Measurements from ENCODE around the gene TRRAP. TPM values are rescaled to one million over a fixed set of nuclear protein-coding genes. Genes with fewer than 3 reads are reported as not detected.
"Not testable (repeated sequence)": the region's sequence is repeated elsewhere in the genome, so short reads cannot be mapped to it uniquely, and the experiment has no call there.

Gene TRRAP
- total RNA-seq, 3 donors from 2014 or later = 47.0 to 48.7 (median 47.5) TPM

DNA sequence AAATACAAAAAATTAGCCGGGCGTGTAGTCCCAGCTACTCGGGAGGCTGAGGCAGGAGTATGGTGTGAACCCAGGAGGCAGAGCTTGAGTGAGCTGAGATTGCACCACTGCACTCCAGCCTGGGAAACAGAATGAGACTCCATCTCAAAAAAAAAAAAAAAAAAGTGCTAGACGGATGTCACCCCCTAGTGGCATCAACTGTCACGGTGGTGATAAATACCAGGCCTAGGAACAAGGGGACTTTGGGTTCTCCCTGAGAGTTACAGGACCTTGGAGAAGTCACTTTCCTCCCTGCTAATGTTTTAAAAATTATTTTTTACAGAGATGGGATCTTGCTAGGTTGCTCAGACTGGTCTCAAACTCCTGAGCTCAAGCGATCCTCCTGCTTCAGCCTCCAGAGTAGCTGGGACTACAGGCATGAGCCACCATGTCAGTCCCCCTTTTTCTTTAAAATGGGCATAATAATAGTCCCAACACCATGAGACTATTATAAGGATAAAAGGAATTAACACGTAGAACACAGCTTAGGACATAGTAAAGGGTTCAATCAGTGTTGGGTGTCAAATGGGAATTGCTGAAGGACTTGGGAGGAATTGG is 5.9 kb upstream of the TRRAP start:
- no peak for ATAC-seq
- peaks cover 7% of the 10 kb centered on the region for H3K4me1 Mint-ChIP-seq (ENCODE audit: low read depth)
- DNase-seq = no peak
- H3K36me3 Mint-ChIP-seq (ENCODE audit: insufficient read depth) = no peaks in the 10 kb centered on the region
- peaks cover 15% of the 10 kb centered on the region for H3K27me3 Mint-ChIP-seq (ENCODE audit: low read depth)
- no peak overlapping the region for H3K4me3 Mint-ChIP-seq
- H3K9me3 Mint-ChIP-seq = no peaks in the 10 kb centered on the region

DNA sequence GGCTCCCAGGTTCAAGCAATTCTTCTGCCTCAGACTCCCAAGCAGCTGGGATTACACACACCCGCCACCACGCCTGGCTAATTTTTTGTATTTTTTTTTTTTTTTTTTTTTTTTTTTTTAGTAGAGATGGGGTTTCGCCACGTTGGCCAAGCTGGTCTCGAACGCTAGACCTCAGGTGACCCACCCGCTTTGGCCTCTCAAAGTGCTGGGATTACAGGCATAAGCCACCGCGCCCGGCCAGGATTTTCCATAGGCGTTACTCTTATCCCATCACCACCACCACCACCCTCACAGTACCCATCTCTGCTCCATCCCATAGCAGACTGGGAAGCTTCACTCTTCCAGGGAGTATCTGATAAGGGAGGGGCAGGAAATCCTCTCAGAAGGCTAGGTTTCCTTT is 4.7 kb upstream of the TRRAP start:
- not testable (repeated sequence) for H3K9me3 Mint-ChIP-seq; H3K36me3 Mint-ChIP-seq (ENCODE audit: insufficient read depth); DNase-seq; H3K4me3 Mint-ChIP-seq; H3K4me1 Mint-ChIP-seq (ENCODE audit: low read depth); ATAC-seq
- H3K27me3 Mint-ChIP-seq (ENCODE audit: low read depth) = peaks cover 15% of the 10 kb centered on the region

DNA sequence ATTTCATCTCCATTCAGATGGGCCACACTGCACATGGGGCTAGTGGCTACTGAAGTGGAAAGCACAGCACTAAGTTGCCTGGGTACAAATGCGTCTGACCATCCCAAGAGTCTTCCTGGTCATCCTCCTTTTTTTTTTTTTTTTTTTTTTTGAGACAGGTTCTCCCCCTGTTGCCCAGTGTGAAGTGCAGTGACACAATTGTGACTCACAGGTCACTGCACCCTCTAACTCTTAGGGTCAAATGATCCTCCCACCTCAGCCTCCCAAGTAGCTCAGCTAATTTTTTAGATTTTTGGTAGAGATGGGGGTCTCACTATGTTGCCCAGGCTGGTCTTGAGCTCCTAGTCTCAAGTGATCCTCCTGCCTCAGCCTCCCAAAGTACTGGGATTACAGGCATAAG is 3.4 kb upstream of the TRRAP start:
- peaks cover 13% of the 10 kb centered on the region for H3K4me1 Mint-ChIP-seq (ENCODE audit: low read depth)
- H3K36me3 Mint-ChIP-seq (ENCODE audit: insufficient read depth) = no peaks in the 10 kb centered on the region
- DNase-seq (no peak), ATAC-seq (no peak)
- peaks cover 9% of the 10 kb centered on the region for H3K27me3 Mint-ChIP-seq (ENCODE audit: low read depth)
- H3K4me3 Mint-ChIP-seq = no peak overlapping the region
- no peaks in the 10 kb centered on the region for H3K9me3 Mint-ChIP-seq

DNA sequence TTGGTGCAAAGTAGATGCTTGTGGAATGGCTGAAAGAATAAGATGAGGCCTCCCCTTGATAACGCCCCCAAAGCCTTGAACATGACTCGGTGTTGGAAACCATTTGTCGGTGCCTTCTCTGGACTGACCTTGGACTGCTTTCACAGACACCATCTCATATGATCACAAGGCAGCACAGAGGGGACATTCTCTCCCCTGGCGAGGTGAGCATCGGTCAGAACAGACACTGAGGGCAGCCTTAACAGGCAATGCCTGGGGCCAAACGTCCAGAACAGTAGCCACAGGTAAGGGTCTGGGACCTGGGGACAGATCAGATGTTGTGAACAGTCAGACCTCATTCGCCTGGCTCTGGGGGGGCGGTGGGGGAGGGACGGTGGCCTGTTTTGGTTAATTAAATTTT is 2.8 kb upstream of the TRRAP start:
- Mint-ChIP-seq H3K9me3 (no peaks in the 10 kb centered on the region), H3K27me3 (ENCODE audit: low read depth) (peaks cover 7% of the 10 kb centered on the region), H3K4me1 (ENCODE audit: low read depth) (peaks cover 15% of the 10 kb centered on the region), H3K4me3 (no peak overlapping the region), H3K36me3 (ENCODE audit: insufficient read depth) (no peaks in the 10 kb centered on the region)
- DNase-seq = no peak
- ATAC-seq = no peak

DNA sequence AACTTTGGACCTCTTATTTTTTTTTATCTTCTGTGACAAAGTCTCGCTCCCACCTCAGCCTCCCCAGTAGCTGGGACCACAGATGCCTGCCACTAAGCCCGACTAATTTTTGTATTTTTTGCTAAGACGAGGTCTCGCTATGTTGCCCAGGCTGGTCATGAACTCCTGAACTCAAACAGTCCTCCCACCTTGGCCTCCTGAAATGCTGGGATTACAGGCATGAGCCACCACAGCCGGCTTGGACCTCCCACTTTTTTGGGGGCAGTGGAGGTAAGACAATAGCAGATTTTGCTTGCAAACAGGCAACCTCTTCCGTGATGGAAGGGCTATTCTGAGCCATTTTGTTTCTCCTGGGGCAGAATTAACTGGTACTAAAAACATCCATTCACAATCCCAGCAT is 1.2 kb upstream of the TRRAP start:
- Mint-ChIP-seq H3K4me1 (ENCODE audit: low read depth) (peaks cover 29% of the 10 kb centered on the region), H3K36me3 (ENCODE audit: insufficient read depth) (peaks cover 7% of the 10 kb centered on the region), H3K4me3 (peak overlapping the region; percentile 68), H3K27me3 (ENCODE audit: low read depth) (peaks cover 3% of the 10 kb centered on the region), H3K9me3 (no peaks in the 10 kb centered on the region)
- DNase-seq (no peak), ATAC-seq (no peak)

DNA sequence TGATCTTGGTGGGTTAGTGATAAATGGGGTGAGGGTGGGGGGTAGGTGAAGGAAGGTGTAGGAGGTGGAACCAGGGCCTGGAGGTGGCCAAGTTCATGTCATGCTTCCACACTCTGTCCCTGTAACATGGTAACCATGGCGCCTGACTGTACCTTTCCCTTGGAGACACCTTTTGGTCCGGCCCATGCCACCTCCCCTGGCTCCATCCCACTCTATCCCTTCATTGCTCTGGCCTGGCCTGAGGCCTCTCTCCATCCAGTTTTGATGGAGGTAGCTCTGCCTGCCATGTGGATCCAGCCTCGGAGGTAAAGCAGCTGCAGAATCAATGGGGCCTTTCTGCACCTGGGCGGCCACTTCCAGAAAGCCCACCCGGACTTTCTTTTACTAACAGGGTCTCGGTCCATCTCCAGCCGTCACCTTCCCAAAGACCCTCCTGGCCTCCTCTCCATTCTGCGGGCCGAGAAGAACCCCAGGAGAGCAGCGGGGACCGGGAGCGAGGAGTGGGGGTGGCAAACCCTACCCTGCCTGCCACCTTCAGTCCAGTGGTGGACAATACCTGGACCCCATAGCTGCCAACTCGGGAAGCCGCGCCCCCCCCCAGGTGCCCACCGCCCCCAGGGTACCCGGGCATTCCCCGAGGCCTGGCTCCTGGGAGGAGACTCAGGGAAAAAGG is 504 bp upstream of the TRRAP start:
- H3K4me1 Mint-ChIP-seq (ENCODE audit: low read depth) = peaks cover 34% of the 10 kb centered on the region
- ATAC-seq = no peak
- no peaks in the 10 kb centered on the region for H3K9me3 Mint-ChIP-seq
- no peak for DNase-seq
- peak overlapping the region; percentile 68 for H3K4me3 Mint-ChIP-seq
- peaks cover 8% of the 10 kb centered on the region for H3K36me3 Mint-ChIP-seq (ENCODE audit: insufficient read depth)
- H3K27me3 Mint-ChIP-seq (ENCODE audit: low read depth) = peaks cover 3% of the 10 kb centered on the region

DNA sequence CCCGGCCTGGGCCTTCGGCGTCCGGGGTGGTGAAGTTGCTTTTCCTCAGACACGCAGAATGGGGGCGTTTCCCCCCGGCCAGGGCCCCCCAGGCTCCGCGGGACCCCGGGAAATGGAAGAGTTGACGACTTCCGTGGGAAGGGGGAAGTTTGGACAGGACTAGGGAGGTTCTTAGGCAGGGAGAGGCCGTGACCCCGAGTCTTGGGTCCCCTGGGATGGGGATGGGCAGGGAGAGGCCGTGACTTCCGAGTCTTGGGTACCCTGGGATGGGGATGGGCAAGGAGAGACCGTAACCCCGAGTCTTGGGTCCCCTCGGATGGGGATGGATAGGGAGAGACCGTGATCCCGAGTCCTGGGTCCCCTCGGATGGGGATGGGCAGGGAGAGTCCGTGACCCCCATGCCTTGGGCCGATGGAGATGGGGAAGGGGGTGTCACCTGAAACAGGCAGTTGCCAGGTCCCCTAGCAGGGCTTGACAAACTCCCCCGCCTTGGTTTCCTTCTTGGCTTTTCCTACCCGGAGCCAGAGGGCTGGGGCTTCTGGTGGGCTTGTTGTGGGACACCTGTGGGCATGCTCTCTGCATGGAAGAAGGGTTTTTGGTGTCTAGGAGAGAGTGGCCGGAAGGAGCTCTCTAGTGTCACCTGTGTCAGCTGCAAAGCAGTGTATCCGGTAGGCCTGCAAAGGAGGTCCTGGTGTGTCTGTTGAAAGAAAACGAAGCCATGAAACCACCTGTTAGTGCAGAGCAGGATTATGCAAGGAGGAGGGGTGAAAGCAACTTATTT is 1.1 kb downstream of the TRRAP start:
- DNase-seq (peak; percentile 58), ATAC-seq (peak; percentile 71 to 72)
- Mint-ChIP-seq H3K36me3 (ENCODE audit: insufficient read depth) (peaks cover 21% of the 10 kb centered on the region), H3K27me3 (ENCODE audit: low read depth) (peaks cover 3% of the 10 kb centered on the region), H3K4me1 (ENCODE audit: low read depth) (peaks cover 39% of the 10 kb centered on the region), H3K9me3 (no peaks in the 10 kb centered on the region), H3K4me3 (peak overlapping the region; percentile 88)

DNA sequence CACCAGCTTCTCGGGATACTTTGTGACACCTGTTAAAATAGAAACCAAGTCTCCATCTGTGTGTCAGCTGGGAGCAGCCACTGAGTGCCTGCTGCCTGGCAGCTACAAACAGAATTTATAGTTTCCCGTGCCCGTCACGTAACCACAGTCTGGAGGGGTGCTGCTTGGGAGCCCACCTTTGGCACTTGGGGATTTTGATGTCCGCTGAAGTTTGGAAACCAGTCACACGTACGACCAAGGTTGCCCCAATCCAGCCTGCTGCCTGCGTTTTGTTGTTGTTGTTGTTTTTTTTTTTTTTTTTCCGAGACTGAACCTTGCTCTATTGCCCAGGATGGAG is 1.6 kb downstream of the TRRAP start:
- Mint-ChIP-seq H3K27me3 (ENCODE audit: low read depth) (peaks cover 3% of the 10 kb centered on the region), H3K36me3 (ENCODE audit: insufficient read depth) (peaks cover 22% of the 10 kb centered on the region), H3K4me3 (peak overlapping the region; percentile 88), H3K9me3 (no peaks in the 10 kb centered on the region), H3K4me1 (ENCODE audit: low read depth) (peaks cover 41% of the 10 kb centered on the region)
- DNase-seq = no peak
- ATAC-seq = no peak

DNA sequence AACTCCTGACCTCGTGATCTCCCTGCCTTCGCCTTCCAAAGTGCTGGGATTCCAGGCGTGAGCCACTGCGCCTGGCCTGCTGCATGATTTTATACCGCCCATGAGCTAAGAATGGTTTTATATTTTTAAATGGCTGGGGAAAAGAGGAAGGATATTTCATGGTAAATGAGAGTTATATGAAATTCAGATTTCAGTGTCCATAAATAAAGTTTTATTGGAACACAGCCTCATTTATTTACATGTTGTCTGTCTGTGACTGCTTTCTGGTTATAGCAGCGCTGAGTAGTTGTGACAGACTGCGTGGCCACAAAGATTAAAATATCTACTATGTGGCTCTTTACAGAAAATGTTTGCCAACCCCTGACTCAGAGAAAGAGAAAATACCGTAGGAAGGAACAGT is 2.2 kb downstream of the TRRAP start:
- peaks cover 41% of the 10 kb centered on the region for H3K4me1 Mint-ChIP-seq (ENCODE audit: low read depth)
- peaks cover 1% of the 10 kb centered on the region for H3K27me3 Mint-ChIP-seq (ENCODE audit: low read depth)
- H3K36me3 Mint-ChIP-seq (ENCODE audit: insufficient read depth) = peaks cover 22% of the 10 kb centered on the region
- no peaks in the 10 kb centered on the region for H3K9me3 Mint-ChIP-seq
- DNase-seq (no peak), ATAC-seq (no peak)
- H3K4me3 Mint-ChIP-seq = peak overlapping the region; percentile 88

DNA sequence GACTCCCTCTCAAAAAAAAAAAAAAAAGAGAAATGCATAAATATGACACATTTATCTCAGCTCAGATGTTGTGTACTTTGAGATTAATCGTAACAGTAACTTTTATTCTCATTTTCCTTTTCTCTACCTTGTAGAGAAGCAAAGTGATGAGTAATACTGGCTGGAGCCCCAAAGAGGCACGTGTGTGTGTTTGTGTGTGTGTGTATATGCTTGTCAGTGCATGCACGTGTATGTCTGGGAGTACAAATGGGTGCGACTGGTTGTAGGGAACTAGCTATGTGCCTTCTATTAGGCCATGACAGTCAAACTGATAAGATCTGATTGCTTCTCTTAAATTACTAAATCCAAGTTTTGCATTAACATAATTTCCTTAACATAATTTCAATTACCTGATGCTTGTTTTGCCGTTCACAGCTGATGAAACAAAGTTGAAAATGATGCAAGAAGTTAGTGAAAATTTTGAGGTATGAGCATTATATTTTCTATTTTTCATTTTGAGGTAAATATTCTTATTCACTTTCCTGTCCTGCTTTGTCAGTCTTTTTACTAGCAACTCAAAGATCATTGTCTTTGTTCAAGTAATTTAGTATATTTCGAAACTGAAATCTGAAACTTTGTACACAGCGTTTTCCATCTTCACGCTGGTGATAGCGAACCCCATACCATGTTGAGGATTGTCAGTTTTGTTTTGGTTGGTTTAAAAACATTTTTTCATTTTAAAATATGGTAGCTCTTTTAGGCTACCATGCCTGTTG is 3.4 kb downstream of the TRRAP start:
- Mint-ChIP-seq H3K36me3 (ENCODE audit: insufficient read depth) (peaks cover 25% of the 10 kb centered on the region), H3K4me1 (ENCODE audit: low read depth) (peaks cover 41% of the 10 kb centered on the region), H3K4me3 (peak overlapping the region; percentile 43), H3K27me3 (ENCODE audit: low read depth) (no peaks in the 10 kb centered on the region), H3K9me3 (no peaks in the 10 kb centered on the region)
- DNase-seq (no peak), ATAC-seq (no peak)

DNA sequence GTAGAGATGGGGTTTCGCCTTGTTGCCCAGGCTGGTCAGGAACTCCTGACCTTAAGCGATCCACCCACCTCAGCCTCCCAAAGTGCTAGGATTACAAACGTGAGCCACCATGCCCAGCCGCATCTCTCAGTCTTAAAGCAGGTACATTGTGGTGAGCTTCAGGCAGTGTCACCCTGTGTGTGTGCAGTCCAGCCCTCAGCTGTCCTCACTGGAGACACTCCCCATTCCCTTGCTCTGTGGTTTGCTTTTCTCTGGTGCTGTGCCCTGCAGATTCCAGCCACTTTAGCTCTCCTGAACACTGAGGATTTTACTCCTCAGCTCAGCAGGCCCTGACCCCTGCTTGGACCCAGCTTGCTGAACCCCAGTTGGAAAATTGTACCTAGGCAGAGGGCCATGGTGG is 6.1 kb downstream of the TRRAP start:
- peaks cover 48% of the 10 kb centered on the region for H3K4me1 Mint-ChIP-seq (ENCODE audit: low read depth)
- H3K9me3 Mint-ChIP-seq = no peaks in the 10 kb centered on the region
- no peak for ATAC-seq
- no peak overlapping the region for H3K4me3 Mint-ChIP-seq
- H3K27me3 Mint-ChIP-seq (ENCODE audit: low read depth) = no peaks in the 10 kb centered on the region
- DNase-seq = no peak
- H3K36me3 Mint-ChIP-seq (ENCODE audit: insufficient read depth) = peaks cover 32% of the 10 kb centered on the region

DNA sequence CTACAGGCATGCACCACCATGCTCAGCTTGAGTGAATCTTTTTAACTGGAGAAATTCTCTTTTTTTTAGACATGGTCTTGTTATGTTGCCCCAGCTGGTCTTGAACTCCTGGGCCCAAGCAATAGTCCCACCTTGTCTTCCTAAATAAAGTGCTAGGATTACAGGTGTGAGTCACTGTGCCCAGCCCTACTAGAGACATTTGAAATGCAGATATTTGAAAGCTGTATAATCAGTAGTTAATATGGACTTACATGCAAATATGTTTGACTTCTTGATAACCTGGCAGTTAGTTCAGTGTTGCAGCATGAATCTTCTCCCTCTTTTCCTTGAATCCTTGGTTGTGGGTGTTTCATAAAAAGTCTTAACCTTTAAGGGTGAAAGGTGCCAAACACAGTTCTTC is 8.7 kb downstream of the TRRAP start:
- no peak for ATAC-seq
- no peaks in the 10 kb centered on the region for H3K9me3 Mint-ChIP-seq
- no peak overlapping the region for H3K4me3 Mint-ChIP-seq
- DNase-seq = no peak
- H3K27me3 Mint-ChIP-seq (ENCODE audit: low read depth) = no peaks in the 10 kb centered on the region
- H3K4me1 Mint-ChIP-seq (ENCODE audit: low read depth) = peaks cover 25% of the 10 kb centered on the region
- H3K36me3 Mint-ChIP-seq (ENCODE audit: insufficient read depth) = peaks cover 29% of the 10 kb centered on the region

DNA sequence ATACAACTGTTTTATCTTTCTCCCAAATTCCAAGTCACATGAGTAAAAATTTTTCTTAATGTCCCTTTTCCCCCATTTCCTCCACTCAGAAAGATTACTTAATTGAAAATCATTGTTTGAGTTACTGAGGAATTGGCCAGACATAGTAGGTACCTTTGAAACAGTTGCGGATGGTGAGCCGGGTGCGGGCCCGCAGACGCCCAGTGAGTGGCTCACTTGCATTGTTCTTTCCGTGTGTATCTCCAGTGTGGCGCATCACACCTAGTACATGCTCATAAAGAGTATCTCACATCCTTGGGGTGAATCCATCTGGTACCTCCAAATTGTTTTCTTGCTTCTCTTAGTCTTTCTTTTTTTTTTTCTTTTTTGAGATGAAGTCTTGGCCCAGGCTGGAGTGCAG is 14.3 kb downstream of the TRRAP start:
- no peak for ATAC-seq
- H3K9me3 Mint-ChIP-seq = no peaks in the 10 kb centered on the region
- no peak overlapping the region for H3K4me3 Mint-ChIP-seq
- no peak for DNase-seq
- H3K36me3 Mint-ChIP-seq (ENCODE audit: insufficient read depth) = peaks cover 40% of the 10 kb centered on the region
- no peaks in the 10 kb centered on the region for H3K27me3 Mint-ChIP-seq (ENCODE audit: low read depth)
- peaks cover 12% of the 10 kb centered on the region for H3K4me1 Mint-ChIP-seq (ENCODE audit: low read depth)

DNA sequence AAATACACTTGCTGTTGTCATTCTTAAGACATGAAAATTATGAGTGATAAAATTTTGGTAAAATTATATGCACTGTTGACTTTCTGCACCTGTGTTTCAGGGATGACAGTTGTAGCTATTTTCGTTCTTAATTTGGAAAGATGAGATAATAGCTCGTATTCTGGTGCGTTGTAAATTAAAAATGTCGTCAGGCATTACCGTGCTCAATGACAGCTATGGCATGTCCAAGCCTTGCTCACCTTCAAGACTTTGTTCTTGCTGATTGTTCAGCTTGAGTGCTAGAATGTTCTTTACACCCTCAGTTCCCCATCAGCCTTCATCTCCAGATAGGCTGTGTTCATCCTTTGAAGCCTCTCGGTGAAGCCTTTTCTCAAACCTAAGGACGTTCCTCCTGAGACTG is 21.5 kb downstream of the TRRAP start:
- H3K4me1 Mint-ChIP-seq (ENCODE audit: low read depth) = peaks cover 2% of the 10 kb centered on the region
- no peaks in the 10 kb centered on the region for H3K27me3 Mint-ChIP-seq (ENCODE audit: low read depth)
- ATAC-seq = no peak

More for the DNA sequence above, 21.5 kb downstream of the TRRAP start:
- no peak for DNase-seq
- peaks cover 59% of the 10 kb centered on the region for H3K36me3 Mint-ChIP-seq (ENCODE audit: insufficient read depth)
- H3K4me3 Mint-ChIP-seq = no peak overlapping the region
- H3K9me3 Mint-ChIP-seq = no peaks in the 10 kb centered on the region
